GM12878 (cell line): Measurements from ENCODE around the gene EEIG2.

Experiments used
- NRF1 ChIP-seq: conservative IDR thresholded peaks from 2 replicates; pipeline ENCODE4 v1.6.1; 2011; ENCODE audit warnings: mild to moderate bottlenecking, low read depth, low read length, improper control_type of control experiment
- POLR2AphosphoS5 ChIP-seq: IDR thresholded peaks from 2 replicates; pipeline ENCODE4 v1.6.1; 2011; ENCODE audit warnings: mild to moderate bottlenecking, low read length, inconsistent platforms
- SP1 ChIP-seq: IDR thresholded peaks from one replicate; pipeline ENCODE4 v1.6.1; 2011; ENCODE audit warnings: low read depth, low read length
- TCF12 ChIP-seq: IDR thresholded peaks from 2 replicates; pipeline ENCODE4 v1.6.1; 2011; ENCODE audit warnings: low read depth, mild to moderate bottlenecking, low read length

DNA sequence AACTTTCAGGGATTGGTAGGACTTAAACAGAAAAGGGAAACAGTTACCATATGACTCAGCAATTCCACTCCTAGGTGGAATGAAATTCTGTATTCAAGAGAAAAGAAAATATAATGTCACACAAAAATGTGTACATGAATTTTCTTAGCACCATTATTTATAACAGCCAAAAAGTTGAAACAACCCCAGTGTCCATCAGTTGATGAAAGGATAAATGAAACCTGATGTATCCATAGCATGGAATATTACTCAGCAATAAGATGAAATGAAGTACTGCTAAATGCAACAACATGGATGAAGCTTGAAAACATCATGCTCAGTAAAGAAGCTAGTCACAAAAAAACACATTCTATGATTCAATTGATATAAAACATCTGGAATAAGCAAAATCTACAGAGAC, 15.5 kb downstream of the EEIG2 start:
- TF ChIP-seq POLR2AphosphoS5 (no peak), TCF12 (no peak), NRF1 (no peak), SP1 (no peak)
